SU-DHL-6 (cell line): ENCODE data around the gene USP27X.

Experiments
- H2AFZ ChIP-seq: fragments of 200-600 bp; sonication (generic); 2 replicates; pipeline ENCODE4 v1.6.1; 2014; ENCODE audit warnings: low read depth, mild to moderate bottlenecking, moderate library complexity, mixed read lengths, antibody characterized with exemption, low read length; ENCODE audit not compliant: severe bottlenecking
- H3F3A ChIP-seq: fragments of 200-600 bp; shearing (Covaris generic); 2 replicates; pipeline ENCODE4 v1.6.0; 2016; ENCODE audit warnings: antibody characterized with exemption, mild to moderate bottlenecking; ENCODE audit not compliant: insufficient read depth
- H3K27ac ChIP-seq: fragments of 200-600 bp; sonication (generic); 2 replicates; pipeline ENCODE4 v1.5.1; 2016; ENCODE audit warnings: low read depth, mild to moderate bottlenecking, low read length, moderate library complexity, mixed read lengths
- H3K27me3 ChIP-seq: fragments of 200-600 bp; sonication (generic), shearing (Covaris generic); 2 replicates; pipeline ENCODE4 v1.6.0; 2014; ENCODE audit warnings: mild to moderate bottlenecking, low read length
- H3K36me3 ChIP-seq: fragments of 200-600 bp; sonication (generic); 2 replicates; pipeline ENCODE4 v1.6.1; 2014; ENCODE audit warnings: mild to moderate bottlenecking, low read length, mixed read lengths
- H3K4me2 ChIP-seq: fragments of 300-600, 200-600 bp; shearing (Covaris generic), sonication (generic); 2 replicates; pipeline ENCODE4 v1.6.0; 2014; ENCODE audit warnings: low read length, low read depth, mild to moderate bottlenecking; ENCODE audit not compliant: poor library complexity, severe bottlenecking
- H3K4me3 ChIP-seq: fragments of 200-600 bp; sonication (generic); 2 replicates; pipeline ENCODE4 v1.5.1; 2014; ENCODE audit warnings: antibody characterized with exemption, low read length, mild to moderate bottlenecking, mixed read lengths; ENCODE audit not compliant: insufficient read depth, poor library complexity, severe bottlenecking
- H3K79me2 ChIP-seq: fragments of 200-600 bp; sonication (generic); 2 replicates; pipeline ENCODE4 v1.6.1; 2014; ENCODE audit warnings: mild to moderate bottlenecking, low read length, moderate library complexity; ENCODE audit not compliant: insufficient read depth
- H3K9ac ChIP-seq: fragments of 200-600 bp; sonication (generic); 2 replicates; pipeline ENCODE4 v1.7.0; 2014; ENCODE audit warnings: mild to moderate bottlenecking, low read length
- H3K9me2 ChIP-seq: fragments of 200-600 bp; sonication (generic); replicated peaks from 2 replicates; pipeline ENCODE4 v1.6.1; 2014; ENCODE audit warnings: low read length; ENCODE audit not compliant: insufficient read depth
- H3K9me3 ChIP-seq: fragments of 200-600 bp; sonication (generic); 2 replicates; pipeline ENCODE4 v1.6.1; 2014; ENCODE audit warnings: low read length, mixed read lengths; ENCODE audit not compliant: insufficient read depth
- H4K20me1 ChIP-seq: fragments of 200-600 bp; sonication (generic); 2 replicates; pipeline ENCODE4 v1.6.1; 2014; ENCODE audit warnings: low read depth, mild to moderate bottlenecking, antibody characterized with exemption, low read length, moderate library complexity, mixed read lengths
- CTCF ChIP-seq: fragments of 200-600 bp; sonication (generic); IDR thresholded peaks from one replicate; pipeline ENCODE4 v1.5.1; 2017; ENCODE audit warnings: antibody characterized with exemption, mild to moderate bottlenecking, low read length, moderate library complexity; ENCODE audit not compliant: insufficient read depth, poor library complexity, severe bottlenecking
- EZH2phosphoT487 ChIP-seq: fragments of 200-600 bp; sonication (generic), shearing (Covaris generic); conservative IDR thresholded peaks from 2 replicates; pipeline ENCODE4 v1.6.1; 2018; ENCODE audit warnings: mild to moderate bottlenecking, antibody characterized with exemption, low read length, moderate library complexity, mixed read lengths

Gene USP27X

DNA sequence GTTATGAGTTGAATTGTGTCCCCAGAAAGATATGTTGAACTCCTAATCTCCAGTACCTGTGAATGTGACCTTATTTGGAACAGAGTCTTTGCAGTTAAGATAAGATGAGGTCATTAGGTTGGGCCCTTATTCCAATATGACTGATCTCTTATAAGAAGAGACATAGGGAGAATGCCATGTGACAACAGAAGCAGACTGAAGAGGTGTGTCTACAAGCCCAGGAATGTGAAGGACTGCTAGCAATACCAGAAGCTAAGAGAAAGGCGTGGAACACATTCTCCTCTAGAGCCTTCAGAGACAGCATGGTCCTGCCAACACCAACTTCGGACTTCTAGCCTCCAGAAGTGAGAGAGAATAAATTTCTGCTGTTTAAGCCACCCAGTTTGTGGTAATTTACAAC is 22.5 kb upstream of the USP27X start:
- no peak overlapping the region for H3K4me3 ChIP-seq
- H3F3A ChIP-seq = no peaks in the 10 kb centered on the region

DNA sequence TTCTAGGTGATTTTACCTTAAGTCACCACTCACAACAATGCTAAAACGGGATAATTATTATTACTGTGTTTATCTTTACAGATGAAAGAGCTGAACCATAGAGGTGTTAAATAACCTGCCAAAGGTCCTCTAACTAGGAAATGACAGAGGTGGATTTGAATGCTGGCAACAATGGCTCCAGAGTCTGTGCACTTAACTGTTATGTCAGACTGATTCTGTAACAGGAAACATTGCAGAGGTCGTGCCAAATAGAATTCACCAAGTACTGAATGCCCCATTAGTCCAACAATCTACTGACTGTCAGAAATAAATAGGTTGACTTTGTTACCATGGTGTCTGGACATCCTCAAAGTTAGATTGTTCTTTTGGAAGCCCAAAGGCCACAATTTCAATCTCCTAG is 20.9 kb upstream of the USP27X start:
- Histone ChIP-seq H4K20me1 (no peaks in the 10 kb centered on the region), H3K9me3 (no peaks in the 10 kb centered on the region), H2AFZ (no peak overlapping the region), H3K4me3 (no peak overlapping the region), H3F3A (no peaks in the 10 kb centered on the region), H3K9me2 (no peaks in the 10 kb centered on the region), H3K4me2 (no peak overlapping the region), H3K27ac (no peak overlapping the region), H3K79me2 (no peaks in the 10 kb centered on the region), H3K36me3 (no peaks in the 10 kb centered on the region), H3K27me3 (no peaks in the 10 kb centered on the region), H3K9ac (no peak overlapping the region)
- no peak for TF ChIP-seq EZH2phosphoT487
- no peak for TF ChIP-seq CTCF

More for the DNA sequence above, 22.5 kb upstream of the USP27X start:
- H3K9ac ChIP-seq = no peak overlapping the region
- H4K20me1 ChIP-seq = no peaks in the 10 kb centered on the region
- H3K9me2 ChIP-seq = no peaks in the 10 kb centered on the region
- no peaks in the 10 kb centered on the region for H3K27me3 ChIP-seq
- H3K4me2 ChIP-seq = no peak overlapping the region
- TF ChIP-seq EZH2phosphoT487 (no peak), CTCF (no peak)
- no peaks in the 10 kb centered on the region for H3K9me3 ChIP-seq
- H2AFZ ChIP-seq = no peak overlapping the region
- H3K36me3 ChIP-seq = no peaks in the 10 kb centered on the region
- no peaks in the 10 kb centered on the region for H3K79me2 ChIP-seq
- no peak overlapping the region for H3K27ac ChIP-seq

GRCh38 chrX:49859491-49859890 is 19.8 kb upstream of the USP27X start:
- Histone ChIP-seq H3K79me2 (no peaks in the 10 kb centered on the region), H3K4me3 (no peak overlapping the region), H4K20me1 (no peaks in the 10 kb centered on the region), H3K4me2 (no peak overlapping the region), H3K36me3 (no peaks in the 10 kb centered on the region), H3K9ac (no peak overlapping the region), H2AFZ (no peak overlapping the region), H3K27me3 (no peaks in the 10 kb centered on the region), H3K9me3 (no peaks in the 10 kb centered on the region), H3K9me2 (no peaks in the 10 kb centered on the region), H3F3A (no peaks in the 10 kb centered on the region), H3K27ac (no peak overlapping the region)
- TF ChIP-seq EZH2phosphoT487 = no peak
- no peak for TF ChIP-seq CTCF

DNA sequence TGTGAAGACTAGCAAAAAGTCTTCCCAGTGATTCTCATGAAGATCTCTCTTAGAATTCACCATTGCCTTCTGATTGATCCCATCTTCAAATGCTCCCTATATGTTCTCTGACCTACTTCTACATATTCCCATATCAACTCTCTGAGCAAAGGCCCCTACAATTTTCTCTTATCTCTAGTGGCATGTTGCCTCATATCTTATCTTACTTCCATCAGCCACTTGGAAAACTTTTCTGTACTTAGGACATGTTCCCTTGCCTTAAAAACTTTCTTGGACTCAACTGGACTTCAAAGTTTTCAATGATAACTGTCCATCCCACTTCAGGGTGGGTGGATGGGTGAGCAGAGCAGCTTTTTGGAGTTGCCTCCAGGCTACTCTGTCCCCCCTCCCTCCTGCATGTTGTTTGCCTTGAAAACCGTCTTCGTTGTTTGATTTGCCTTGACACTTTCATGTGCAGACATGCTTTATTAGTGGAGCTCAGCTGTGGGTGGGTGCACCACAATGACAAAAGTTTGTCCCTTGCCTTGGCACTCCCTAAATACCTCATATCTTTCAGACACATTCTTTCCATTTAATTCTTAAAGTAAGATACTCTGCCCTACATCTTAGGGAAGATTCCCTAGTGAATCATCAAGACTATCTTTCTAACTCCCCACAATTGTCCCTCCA is 18.3 kb upstream of the USP27X start:
- Histone ChIP-seq H2AFZ (no peak overlapping the region), H3K4me2 (no peak overlapping the region), H3K4me3 (no peak overlapping the region), H3K27me3 (no peaks in the 10 kb centered on the region), H3K27ac (no peak overlapping the region), H3F3A (no peaks in the 10 kb centered on the region), H4K20me1 (no peaks in the 10 kb centered on the region), H3K9ac (no peak overlapping the region), H3K36me3 (no peaks in the 10 kb centered on the region), H3K9me2 (no peaks in the 10 kb centered on the region), H3K9me3 (no peaks in the 10 kb centered on the region), H3K79me2 (no peaks in the 10 kb centered on the region)
- TF ChIP-seq CTCF (no peak), EZH2phosphoT487 (no peak)
